CD4-positive, alpha-beta T cell treated with Interleukin-6 for 4 hours (primary cell): ENCODE results near the gene TRAF1.

Source experiments
- DNase-seq: peaks from one replicate; pipeline ENCODE4 v3.0.0-alpha.2; 2020; ENCODE audit warnings: mixed read lengths

Gene TRAF1

GRCh38 chr9:120938851-120939250 lies 12.3 kb upstream of the TRAF1 start:
- DNase-seq: no peak

- DNase-seq: no peak
Observed at GRCh38 chr9:120937596-120937995, 11.0 kb upstream of the TRAF1 start.

DNA sequence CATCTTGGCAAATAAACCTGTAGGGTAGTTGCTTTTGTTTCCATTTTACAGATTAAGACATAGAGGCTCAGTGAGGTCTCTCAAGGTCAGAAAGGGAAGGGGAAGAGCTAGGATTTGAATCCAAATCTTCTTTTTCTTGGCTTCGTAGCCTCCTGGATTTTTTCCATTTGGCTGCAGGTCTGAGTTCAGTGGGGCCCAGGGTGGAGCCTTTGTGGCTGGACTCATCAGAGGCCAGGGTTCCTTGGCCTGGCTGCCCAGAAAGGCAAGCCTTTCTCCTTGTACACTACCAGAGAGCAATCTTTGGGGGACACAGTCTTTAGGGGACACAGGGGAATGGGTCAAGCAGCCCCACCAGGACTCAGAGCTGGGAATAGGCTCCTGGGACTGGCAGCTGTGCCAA lies 10.5 kb upstream of the TRAF1 start:
- DNase-seq: no peak

GRCh38 chr9:120936764-120937122 lies 10.1 kb upstream of the TRAF1 start:
- no peak for DNase-seq

DNA sequence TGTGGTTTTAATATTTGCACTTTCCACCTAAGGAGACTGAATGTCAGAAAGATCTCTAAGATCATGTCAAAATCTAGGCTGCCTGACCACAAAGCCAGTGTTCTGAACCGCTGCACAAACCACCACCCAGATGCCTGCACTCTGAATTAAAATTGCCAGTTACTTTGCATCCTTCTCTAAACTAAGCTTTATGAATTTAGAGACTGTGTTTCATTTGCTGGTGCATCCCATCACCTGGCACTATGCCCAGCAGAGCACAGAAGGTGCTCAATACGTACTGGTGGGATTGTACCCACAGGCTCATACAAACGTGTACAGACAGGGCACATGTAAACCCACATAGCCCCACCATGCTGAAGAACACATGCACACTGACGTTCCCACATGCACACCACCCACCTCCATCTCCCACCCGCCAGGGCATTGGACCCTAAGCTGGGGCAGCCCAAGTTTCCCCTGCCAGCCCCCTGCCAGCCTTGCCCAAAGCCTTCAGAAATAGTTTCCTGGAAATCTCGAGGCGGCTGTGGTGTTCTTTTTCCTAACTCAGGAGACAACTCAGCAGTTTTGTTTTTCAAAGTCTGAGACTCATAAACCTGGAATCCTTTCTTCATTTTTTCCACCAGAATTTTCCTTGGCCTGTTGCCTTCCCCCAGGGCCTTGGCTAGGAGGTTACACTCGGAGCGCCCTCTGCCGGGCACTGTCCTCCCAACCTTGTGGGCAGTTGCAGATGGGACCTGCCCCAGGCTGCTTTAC lies 9.6 kb upstream of the TRAF1 start:
- peak; percentile 94 for DNase-seq

GRCh38 chr9:120935383-120935857 lies 8.8 kb upstream of the TRAF1 start:
- peak; percentile 36 for DNase-seq

DNA sequence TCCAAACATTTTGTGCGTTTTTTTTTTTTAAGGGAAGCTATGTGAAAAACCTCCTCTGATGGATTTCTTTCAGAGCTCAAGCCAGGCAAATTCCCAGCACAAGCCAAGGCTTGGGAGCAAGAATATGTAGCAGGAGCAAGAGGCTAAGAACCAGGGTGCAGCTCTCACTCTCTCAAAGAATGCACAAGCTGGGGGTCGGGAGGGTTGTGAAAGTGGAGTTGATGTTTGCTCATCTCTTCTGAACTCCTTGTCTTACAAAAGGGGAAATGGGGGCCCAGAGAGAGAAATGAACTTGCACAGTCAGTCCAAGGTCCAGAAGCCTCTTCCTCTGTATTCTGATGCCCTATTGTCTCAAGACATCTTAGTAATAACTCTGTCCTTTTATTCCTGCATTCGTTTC lies 7.7 kb upstream of the TRAF1 start:
- DNase-seq: no peak

DNA sequence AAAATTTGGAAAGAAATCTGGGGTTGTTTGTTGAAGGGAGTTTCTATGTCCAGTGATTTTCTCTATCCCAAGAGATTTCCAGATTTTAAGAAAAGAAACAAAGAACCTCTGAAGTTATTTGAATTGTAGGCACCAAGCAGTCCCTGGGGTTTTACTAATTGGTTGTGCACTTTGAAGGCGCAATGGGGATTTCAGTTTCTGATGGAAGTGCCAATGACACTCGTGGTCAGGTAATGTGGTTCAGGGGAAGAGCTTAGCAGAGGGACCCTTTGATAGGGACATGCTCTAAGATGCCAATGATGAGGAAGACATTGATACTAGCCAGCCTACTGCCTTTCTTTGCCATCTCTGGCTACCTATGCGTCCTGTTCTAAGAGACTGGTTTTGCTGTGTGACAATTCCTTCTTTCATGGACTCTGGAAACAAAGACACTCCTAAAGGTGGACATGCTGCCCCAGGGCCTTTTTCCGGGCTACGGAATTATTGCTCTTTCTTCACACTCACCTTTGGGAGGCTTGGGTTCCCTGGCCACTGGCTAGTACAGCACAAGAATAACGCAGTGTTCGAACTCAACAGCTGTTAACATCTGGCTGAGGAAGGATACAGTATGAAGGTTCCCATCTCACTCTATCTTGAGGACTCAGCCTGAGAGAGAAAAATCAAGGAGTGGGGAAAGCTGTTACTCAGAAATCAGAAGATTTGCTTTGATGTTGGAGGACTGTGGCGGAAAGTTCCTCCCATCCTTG lies 6.9 kb upstream of the TRAF1 start:
- DNase-seq: no peak

- DNase-seq: no peak
Observed at GRCh38 chr9:120932086-120932823, 5.7 kb upstream of the TRAF1 start.

DNA sequence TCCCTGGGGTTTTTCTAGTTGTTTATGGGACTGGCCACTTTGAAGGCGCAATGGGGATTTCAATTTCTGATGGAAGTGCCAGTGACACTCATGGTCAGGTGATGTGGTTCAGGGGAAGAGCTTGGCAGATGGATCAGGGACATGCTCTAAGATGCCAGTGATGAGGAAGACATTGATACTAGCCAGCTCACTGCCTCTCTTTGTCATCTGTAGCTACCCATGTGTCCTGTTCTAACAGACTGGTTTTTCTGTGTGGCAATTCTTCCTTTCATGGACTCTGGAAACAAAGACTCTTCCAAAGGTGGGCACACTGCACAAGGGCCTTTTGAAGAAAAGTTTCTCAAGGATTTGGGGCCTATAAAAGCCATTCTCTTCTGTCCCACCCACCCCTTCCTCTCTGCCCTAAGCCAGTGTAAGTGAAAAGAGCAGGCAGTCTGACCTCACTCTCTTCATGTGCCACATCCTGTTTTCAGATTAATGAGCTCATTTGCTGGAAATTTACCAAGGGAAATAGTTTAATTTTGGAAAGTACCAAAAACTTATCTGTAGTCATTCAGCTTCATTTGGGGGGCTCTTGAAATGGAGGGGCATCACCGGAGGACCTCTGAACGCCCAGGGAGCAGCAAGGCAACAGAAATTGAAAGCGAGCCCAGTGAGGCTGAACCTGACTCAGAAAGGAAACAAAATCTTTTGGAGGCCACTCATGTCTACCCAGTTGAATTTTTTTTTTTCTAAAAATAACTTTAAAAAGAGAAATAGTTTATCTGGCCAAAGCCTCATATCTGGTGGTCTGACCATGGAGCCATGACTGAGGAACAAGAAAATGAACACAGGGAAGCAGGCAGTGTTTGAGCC lies 4.9 kb upstream of the TRAF1 start:
- DNase-seq: peak; percentile 66

- no peak for DNase-seq
Observed at GRCh38 chr9:120929229-120929791, 2.7 kb upstream of the TRAF1 start.

DNA sequence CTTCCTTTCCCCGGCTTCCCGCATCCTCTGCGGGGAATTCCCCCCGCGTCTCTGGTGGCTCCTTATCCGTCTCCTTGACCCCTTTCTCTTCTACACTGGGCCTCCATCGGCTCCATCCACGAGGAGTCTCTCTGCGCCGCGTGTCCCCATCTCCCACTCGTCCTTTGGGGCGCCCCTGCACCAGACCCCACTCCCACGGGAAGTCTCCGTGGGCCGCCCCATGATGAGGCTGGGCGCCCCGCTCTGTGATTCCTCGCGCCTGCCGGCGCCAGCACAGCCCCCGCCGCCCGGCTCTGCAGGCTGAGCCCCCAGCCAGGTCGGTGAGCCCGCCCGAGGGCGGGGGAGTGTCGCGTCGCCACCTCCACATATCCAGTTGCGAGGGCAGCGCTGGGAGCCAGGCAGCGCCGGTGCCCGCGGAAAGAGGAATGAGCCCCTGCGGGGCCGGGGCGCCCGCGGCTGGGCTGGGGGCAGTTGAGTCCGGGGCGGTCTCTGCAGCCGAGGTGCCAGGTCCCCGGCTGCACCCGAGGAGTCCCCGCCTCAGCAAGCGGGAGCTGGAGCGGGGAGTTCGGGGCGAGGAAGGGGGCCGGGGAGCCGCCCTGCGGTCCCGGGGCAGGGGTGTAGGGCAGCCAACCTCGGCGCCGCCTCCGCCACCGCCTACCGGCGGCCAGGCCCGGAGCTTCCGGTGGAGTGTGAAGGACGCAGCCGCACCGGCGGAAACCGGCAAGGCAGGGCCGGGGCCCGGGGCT lies 2.1 kb upstream of the TRAF1 start:
- DNase-seq: peak; percentile 86

DNA sequence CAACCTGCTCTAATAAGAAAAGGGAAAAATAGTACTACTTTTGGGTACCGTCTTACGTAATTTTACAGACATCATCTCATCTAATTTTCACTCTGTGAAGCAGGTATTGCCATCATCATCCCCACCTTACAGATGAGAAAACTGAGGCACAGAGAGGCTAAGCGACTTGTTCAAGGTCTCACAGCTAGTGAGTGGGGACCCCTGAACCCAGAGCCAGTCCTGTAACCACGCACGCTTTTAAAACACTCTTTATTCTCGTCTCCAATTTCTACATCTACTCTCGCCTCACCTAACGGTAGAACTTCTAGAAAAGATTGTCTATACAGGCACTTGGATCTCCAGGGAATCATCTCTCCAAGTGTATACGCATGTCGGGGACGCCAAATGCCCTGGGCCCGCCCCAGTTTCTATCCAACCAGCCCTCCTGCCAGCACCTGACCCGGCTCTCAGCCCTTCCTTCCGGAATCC lies 1.5 kb upstream of the TRAF1 start:
- no peak for DNase-seq

GRCh38 chr9:120927269-120928014 lies 846 bp upstream of the TRAF1 start:
- DNase-seq: peak; percentile 26

GRCh38 chr9:120925535-120926396 lies 830 bp downstream of the TRAF1 start:
- peak; percentile 76 for DNase-seq

- DNase-seq: peak; percentile 39
Observed at GRCh38 chr9:120924698-120925534, 1.7 kb downstream of the TRAF1 start.

GRCh38 chr9:120923620-120924328 lies 2.8 kb downstream of the TRAF1 start:
- DNase-seq: no peak
